Activated naive CD8-positive, alpha-beta T cell (primary cell): ENCODE results near the gene KLF3.
A peak's percentile ranks its signal among the peaks of the same experiment; 100 is the strongest.

Experiments
- H3K27ac Mint-ChIP-seq: one replicate; pipeline ENCODE4 v1.8.0; 2021; ENCODE audit warnings: mixed read lengths
- H3K27me3 Mint-ChIP-seq: one replicate; pipeline ENCODE4 v1.8.0; 2021; ENCODE audit warnings: mixed read lengths
- H3K36me3 Mint-ChIP-seq: one replicate; pipeline ENCODE4 v1.8.0; 2021; ENCODE audit warnings: mixed read lengths
- H3K4me1 Mint-ChIP-seq: one replicate; pipeline ENCODE4 v1.8.0; 2021; ENCODE audit warnings: low read depth, mixed read lengths
- H3K4me3 Mint-ChIP-seq: one replicate; pipeline ENCODE4 v1.8.0; 2021; ENCODE audit warnings: mild to moderate bottlenecking, mixed read lengths
- H3K9me3 Mint-ChIP-seq: one replicate; pipeline ENCODE4 v1.8.0; 2021; ENCODE audit warnings: low read depth, mixed read lengths

Gene KLF3

DNA sequence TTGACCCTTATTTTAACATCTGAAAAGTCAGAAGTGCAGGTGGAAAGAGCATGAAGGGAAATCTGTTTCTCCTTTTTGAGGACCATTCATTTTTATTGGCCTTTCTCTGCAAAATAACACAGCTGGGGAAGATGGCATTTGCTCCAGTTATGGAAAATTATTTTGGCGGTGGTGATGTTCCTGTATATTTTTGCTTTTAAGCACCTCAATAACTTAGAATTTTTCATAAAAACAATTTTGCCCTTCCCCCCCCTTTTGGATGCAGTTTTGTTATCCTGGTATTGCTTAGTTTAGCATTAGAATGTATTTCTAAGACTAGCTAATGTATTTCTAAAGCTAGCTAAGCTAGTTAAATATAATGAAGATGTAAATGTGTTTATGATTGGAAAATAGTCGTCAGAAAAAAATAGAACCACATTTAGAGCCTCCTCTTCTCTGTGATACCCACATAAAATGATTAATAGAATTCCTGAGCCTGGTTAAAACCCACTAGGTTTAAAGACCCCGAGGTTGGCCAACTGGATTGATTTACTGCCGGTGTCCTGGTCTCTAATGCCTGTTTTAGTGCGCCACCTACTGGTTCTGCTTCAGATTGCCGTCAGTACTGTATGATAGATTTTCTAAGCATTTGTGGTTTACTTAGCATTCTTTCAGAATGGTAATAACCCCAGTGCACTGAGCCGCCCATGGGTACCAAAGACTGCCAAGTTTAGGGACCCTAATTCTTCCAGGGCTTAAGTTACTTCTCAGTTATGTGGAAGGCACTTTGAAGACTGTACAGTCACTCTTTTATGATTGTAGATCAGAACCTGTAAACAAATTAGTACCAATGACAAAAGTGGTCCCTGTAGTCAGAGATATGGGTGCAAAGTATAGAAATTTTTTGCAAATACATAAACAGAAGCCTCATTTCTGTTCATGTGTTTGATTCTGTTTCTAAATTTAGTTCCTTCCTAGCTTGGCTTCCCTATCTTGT is 11.4 kb downstream of the KLF3 start:
- Mint-ChIP-seq H3K27ac (peak overlapping the region; percentile 83), H3K9me3 (no peaks in the 10 kb centered on the region), H3K4me3 (peak overlapping the region; percentile 68), H3K27me3 (no peaks in the 10 kb centered on the region), H3K4me1 (peaks cover 91% of the 10 kb centered on the region), H3K36me3 (peaks cover 6% of the 10 kb centered on the region)

DNA sequence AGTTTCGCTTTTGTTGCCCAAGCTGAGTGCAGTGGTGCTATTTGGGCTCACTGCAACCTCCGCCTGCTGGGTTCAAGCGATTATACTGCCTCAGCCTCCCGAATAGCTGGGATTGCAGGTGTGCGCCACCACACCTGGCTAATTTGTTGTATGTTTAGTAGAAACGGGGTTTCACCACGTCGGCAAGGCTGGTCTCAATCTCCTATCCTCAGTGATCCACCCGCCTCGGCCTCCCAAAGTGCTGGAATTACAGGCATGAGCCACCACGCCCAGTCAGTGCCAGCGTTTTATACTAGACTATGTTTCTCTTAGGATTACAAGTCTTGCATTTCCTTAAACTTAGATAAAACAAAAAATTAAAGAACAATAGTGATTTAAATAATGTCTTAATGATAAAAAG is 13.0 kb downstream of the KLF3 start:
- Mint-ChIP-seq H3K27me3 (no peaks in the 10 kb centered on the region), H3K27ac (peak overlapping the region; percentile 17), H3K9me3 (no peaks in the 10 kb centered on the region), H3K4me1 (peaks cover 83% of the 10 kb centered on the region), H3K4me3 (no peak overlapping the region), H3K36me3 (peaks cover 13% of the 10 kb centered on the region)

DNA sequence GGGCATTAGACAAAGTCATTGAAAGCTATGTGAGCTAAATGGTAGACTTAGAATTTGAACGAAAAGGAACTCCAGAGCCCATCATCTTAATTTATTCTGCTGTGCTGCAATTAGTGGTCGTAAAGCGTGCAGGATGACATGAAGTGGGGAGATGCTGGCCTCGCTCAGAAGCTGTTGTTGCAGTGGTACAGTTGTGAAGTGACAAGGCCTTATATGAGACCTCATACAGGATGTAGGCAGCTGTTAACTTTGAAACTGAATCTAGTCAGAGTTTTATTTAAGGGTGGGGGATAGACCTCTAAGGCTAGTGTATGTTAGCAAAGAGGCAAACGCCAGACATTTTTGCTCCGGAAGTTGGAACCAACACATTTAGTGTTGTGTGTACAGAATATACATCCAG is 13.4 kb downstream of the KLF3 start:
- H3K36me3 Mint-ChIP-seq: peaks cover 13% of the 10 kb centered on the region
- H3K4me3 Mint-ChIP-seq: peak overlapping the region; percentile 6
- H3K27me3 Mint-ChIP-seq: no peaks in the 10 kb centered on the region
- no peaks in the 10 kb centered on the region for H3K9me3 Mint-ChIP-seq
- H3K27ac Mint-ChIP-seq: peak overlapping the region; percentile 17
- peaks cover 82% of the 10 kb centered on the region for H3K4me1 Mint-ChIP-seq

DNA sequence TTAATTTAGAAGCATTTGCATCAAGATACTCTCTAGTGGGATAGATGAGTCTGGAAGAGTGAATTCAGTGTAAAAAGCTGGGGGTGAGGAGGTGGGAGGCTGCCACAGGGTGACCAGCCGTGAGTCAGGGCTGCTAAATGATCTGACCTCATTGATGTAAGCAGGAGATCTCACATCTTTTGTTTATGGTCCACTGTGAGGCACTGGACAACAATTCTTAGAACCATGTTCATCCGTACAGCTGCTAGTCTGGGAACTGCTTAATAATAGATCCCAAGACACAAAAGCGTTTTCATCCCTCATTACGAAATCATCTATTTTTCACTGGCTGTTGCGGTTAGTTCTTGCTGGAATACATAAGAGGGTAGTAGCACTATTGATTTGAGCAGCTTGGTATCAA is 14.1 kb downstream of the KLF3 start:
- peak overlapping the region; percentile 17 for H3K27ac Mint-ChIP-seq
- H3K4me1 Mint-ChIP-seq: peaks cover 82% of the 10 kb centered on the region

DNA sequence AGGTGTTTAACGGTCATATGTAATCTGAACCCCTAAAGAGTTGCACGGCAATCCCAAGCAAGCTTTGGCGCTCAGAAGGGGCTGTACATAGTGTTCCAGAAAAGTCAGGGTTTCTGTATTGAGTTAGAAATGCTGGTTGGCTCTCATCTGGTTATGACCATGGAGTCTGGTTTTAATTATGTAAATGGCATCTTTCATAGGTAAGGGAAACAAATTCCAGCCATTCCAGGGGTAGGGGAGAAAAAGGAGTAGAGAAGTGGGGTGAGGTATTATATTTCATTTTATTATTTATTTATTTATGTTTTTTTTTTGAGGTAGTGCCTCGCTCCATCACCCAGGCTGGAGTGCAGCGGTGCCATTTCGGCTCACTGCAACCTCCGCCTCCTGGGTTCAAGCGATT is 15.9 kb downstream of the KLF3 start:
- Mint-ChIP-seq H3K4me3 (no peak overlapping the region), H3K27ac (peak overlapping the region; percentile 79), H3K9me3 (no peaks in the 10 kb centered on the region), H3K36me3 (peaks cover 13% of the 10 kb centered on the region), H3K27me3 (no peaks in the 10 kb centered on the region), H3K4me1 (peaks cover 82% of the 10 kb centered on the region)

More for the DNA sequence above, 14.1 kb downstream of the KLF3 start:
- no peaks in the 10 kb centered on the region for H3K9me3 Mint-ChIP-seq
- no peaks in the 10 kb centered on the region for H3K27me3 Mint-ChIP-seq
- peaks cover 13% of the 10 kb centered on the region for H3K36me3 Mint-ChIP-seq
- H3K4me3 Mint-ChIP-seq: no peak overlapping the region

DNA sequence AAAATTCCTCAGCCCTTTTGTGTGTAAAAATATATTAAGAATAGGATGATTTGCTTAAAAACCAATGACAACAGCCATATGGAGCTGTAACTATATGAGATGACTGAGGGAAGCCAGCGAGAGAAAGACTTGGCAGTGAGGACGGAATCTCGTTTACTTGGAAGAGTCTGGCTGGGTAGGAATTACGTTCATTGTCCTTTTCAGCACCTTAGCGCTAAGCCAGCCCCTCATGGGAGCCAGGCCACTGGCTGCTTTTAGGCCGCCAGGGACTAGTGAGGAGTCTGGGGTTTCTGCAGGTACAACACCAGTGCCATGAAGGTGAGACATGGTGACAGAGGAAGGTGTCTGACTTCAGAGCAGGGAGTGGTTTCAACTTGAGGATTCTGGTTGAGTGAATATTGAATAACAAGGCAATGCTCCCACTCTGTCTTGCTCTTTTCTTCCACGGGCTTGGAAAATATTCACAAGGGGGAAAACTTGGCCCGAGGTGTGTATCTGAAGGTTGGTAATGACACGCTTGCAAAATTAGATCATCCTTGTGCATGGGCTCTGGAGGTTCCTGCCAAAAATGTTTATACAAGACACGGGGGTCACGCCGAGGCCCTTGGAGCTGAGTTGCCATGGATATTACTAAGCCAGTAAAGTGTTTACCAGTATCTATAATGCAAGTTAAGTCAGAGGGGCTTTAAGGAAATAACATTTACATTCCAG is 17.4 kb downstream of the KLF3 start:
- H3K4me3 Mint-ChIP-seq: no peak overlapping the region
- H3K9me3 Mint-ChIP-seq: no peaks in the 10 kb centered on the region
- no peaks in the 10 kb centered on the region for H3K27me3 Mint-ChIP-seq
- peaks cover 15% of the 10 kb centered on the region for H3K36me3 Mint-ChIP-seq
- peak overlapping the region; percentile 83 for H3K27ac Mint-ChIP-seq
- H3K4me1 Mint-ChIP-seq: peaks cover 84% of the 10 kb centered on the region

DNA sequence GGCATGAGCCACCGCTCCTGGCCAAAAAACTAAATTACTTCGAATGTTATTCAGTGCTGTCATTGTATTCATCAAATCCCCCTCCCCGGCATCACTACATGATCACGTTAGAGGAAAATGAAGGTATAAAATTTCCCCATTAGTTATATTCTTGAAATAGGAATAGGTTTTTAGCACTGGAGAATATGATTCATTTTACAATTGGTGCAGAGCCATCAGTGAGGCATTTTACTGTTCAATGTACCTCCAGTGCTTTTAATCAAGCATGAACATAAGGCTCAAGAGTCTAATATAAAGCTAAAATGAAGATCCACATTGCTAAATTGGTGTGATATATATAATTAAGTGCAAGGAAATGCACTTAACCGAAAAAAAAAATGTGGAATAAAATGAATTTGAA is 18.3 kb downstream of the KLF3 start:
- Mint-ChIP-seq H3K27ac (peak overlapping the region; percentile 83), H3K27me3 (no peaks in the 10 kb centered on the region), H3K36me3 (peaks cover 15% of the 10 kb centered on the region), H3K4me1 (peaks cover 86% of the 10 kb centered on the region), H3K4me3 (peak overlapping the region; percentile 40), H3K9me3 (no peaks in the 10 kb centered on the region)

DNA sequence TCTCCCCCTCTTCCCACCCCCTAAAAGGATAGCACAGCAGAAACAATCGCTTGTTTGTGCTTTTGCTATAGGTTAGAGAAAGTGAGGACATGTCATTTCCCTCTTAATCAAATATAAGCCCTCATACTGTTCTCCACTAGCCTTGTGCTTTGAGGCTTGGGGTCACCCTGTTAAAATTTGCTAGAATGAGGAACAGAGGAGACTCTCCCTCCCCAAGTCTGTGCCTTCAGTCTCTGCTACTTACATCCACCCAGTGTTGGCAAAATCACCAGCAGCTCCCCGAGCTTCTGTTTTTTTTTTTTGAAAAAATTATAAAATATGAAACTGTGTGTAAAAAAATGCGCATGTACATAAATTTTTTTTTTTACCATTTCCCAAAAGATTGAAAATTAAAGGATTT is 19.3 kb downstream of the KLF3 start:
- no peaks in the 10 kb centered on the region for H3K27me3 Mint-ChIP-seq
- no peaks in the 10 kb centered on the region for H3K9me3 Mint-ChIP-seq
- peak overlapping the region; percentile 85 for H3K27ac Mint-ChIP-seq
- H3K36me3 Mint-ChIP-seq: peaks cover 19% of the 10 kb centered on the region
- H3K4me3 Mint-ChIP-seq: peak overlapping the region; percentile 4
- H3K4me1 Mint-ChIP-seq: peaks cover 86% of the 10 kb centered on the region

DNA sequence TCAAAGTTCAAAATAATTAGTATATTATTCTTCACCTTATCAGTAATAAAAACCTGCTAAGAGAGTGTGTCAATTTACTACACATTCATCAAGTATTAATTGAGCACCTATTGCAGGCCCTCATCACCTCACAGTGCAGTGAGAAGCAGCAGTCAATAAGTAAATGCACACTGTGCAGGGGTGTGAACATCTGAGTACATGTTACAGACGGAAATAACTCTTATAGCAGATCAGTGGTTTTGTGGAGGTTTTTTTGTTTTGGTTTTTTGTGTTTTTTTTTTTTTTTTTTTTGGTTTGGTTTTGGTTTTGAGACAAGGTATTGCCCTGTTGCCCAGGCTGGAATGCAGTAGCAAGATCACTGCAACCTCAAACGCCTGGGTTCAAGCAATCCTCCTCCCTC is 20.3 kb downstream of the KLF3 start:
- Mint-ChIP-seq H3K27ac (peak overlapping the region; percentile 85), H3K4me3 (peak overlapping the region; percentile 43), H3K27me3 (no peaks in the 10 kb centered on the region), H3K36me3 (peaks cover 15% of the 10 kb centered on the region), H3K4me1 (peaks cover 84% of the 10 kb centered on the region), H3K9me3 (no peaks in the 10 kb centered on the region)

DNA sequence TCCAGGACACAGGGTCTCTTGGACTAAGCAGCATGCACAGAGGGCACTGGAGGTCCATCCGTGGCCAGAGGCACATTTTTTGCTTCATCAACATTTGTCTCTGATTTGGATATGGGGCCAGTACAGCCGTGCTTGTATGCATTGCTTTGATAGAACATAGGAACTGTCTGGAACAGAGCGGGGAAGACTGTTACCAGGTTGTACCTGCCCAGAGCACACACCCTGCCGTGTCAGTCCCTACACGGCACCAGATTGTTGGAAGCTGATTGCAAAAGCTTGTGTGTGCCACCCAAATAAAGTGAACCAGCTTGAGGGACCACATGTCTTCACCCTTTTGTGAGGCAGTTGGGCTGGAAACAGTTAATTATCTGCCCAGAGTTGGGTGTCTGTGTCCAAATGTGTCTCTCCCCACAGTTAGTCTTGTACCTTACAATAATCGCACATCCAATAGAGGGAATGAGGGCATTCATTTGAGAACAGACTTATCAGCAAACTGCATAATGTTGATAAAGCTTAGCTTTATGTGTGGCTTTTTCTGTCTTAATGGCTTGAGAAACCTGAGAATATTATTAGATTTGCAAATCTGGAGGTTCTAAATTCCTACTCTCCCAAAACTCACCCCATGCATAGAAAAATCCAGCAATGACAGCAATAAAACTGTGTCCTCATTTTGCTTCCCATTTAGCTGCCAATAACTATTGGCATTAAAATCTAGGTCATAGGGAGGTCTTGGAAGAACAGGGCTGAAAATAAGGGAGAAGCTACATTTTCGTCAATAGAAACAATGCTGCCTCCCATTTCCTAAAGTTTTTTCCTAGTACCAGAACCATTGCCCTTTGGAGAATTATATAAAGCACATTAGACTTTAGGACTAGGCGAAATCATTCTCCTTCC is 21.2 kb downstream of the KLF3 start:
- H3K9me3 Mint-ChIP-seq: no peaks in the 10 kb centered on the region
- H3K27ac Mint-ChIP-seq: peak overlapping the region; percentile 85
- H3K4me1 Mint-ChIP-seq: peaks cover 81% of the 10 kb centered on the region
- no peak overlapping the region for H3K4me3 Mint-ChIP-seq
- H3K36me3 Mint-ChIP-seq: peaks cover 13% of the 10 kb centered on the region
- no peaks in the 10 kb centered on the region for H3K27me3 Mint-ChIP-seq

DNA sequence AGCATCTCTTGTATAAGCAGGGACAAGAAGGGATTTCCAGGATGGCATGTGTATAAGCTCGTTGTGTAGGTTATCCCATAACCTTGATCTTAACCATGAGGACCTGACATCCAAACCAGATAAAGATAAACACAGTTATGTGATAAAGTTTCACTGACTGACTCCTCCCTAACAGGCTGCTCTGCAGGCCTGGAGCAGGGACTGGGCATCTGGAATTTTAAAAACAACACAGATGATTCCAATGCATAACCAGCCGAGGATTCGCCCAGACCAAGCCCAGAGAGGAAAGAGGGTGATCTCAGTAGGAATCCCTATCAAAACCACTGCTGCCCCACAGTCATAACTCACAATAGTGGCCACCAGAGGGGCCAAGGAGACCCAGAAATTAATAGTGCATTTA is 22.7 kb downstream of the KLF3 start:
- peaks cover 76% of the 10 kb centered on the region for H3K4me1 Mint-ChIP-seq
- no peaks in the 10 kb centered on the region for H3K27me3 Mint-ChIP-seq
- H3K9me3 Mint-ChIP-seq: no peaks in the 10 kb centered on the region
- H3K4me3 Mint-ChIP-seq: no peak overlapping the region
- H3K36me3 Mint-ChIP-seq: peaks cover 12% of the 10 kb centered on the region
- peak overlapping the region; percentile 75 for H3K27ac Mint-ChIP-seq

DNA sequence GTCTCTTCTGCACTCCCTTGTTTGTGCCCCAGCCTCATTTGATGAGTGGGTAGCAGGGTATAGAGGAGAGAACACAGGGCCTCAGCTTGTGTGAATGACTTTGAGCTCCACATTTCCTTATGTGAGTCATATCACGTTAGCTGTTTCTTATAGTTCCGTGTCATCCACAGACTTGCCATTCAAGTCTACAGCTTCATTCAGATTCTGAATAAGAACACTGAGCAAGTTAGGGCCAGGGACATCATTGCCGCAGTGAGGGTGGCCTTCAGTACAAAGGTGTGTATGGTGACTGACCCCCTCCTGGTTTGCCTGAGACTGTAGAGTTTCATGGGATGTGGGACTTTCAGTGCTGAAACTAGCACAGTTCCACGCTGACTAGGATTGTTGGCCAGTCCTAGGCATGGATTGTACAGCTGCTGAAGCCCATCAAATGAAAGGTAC is 23.6 kb downstream of the KLF3 start:
- Mint-ChIP-seq H3K27me3 (no peaks in the 10 kb centered on the region), H3K4me1 (peaks cover 70% of the 10 kb centered on the region)

DNA sequence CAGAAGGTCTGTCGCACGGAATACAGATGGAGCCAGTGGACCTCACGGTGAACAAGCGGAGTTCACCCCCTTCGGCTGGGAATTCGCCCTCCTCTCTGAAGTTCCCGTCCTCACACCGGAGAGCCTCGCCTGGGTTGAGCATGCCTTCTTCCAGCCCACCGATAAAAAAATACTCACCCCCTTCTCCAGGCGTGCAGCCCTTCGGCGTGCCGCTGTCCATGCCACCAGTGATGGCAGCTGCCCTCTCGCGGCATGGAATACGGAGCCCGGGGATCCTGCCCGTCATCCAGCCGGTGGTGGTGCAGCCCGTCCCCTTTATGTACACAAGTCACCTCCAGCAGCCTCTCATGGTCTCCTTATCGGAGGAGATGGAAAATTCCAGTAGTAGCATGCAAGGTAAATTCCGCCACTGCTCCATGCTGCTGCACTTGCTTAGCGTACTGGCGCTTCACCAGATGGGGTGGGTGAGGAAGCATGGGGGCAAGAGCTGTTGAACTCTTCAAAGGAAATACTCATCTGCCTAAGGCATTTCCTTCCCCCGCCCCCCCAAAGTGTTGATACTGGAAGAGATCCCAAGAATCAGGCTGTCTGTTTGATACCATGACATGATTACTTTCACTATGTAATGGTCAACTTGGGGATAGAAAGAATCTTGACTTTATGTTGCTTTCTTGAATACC is 24.8 kb downstream of the KLF3 start:
- peaks cover 15% of the 10 kb centered on the region for H3K36me3 Mint-ChIP-seq

More for the DNA sequence above, 23.6 kb downstream of the KLF3 start:
- Mint-ChIP-seq H3K9me3 (no peaks in the 10 kb centered on the region), H3K36me3 (peaks cover 11% of the 10 kb centered on the region), H3K4me3 (peak overlapping the region; percentile 53), H3K27ac (peak overlapping the region; percentile 75)

More for the DNA sequence above, 24.8 kb downstream of the KLF3 start:
- Mint-ChIP-seq H3K27ac (peak overlapping the region; percentile 75), H3K27me3 (no peaks in the 10 kb centered on the region), H3K9me3 (no peaks in the 10 kb centered on the region), H3K4me1 (peaks cover 65% of the 10 kb centered on the region), H3K4me3 (no peak overlapping the region)
